Endodermal cell (in vitro differentiated cells): ENCODE measurements around the gene CCR2. TPM values are rescaled to one million over a fixed set of nuclear protein-coding genes. Genes with fewer than 3 reads are reported as not detected.

Experiments used
- DNase-seq: peaks from one replicate; pipeline ENCODE4 v3.0.0-alpha.2; 2017
- H3K27ac ChIP-seq: 2 replicates; pipeline ENCODE4 v1.5.1; 2013; ENCODE audit warnings: mild to moderate bottlenecking, low read depth, low read length, moderate library complexity
- H3K27me3 ChIP-seq: 2 replicates; pipeline ENCODE4 v1.6.1; 2013; ENCODE audit warnings: mild to moderate bottlenecking, low read length, moderate library complexity; ENCODE audit not compliant: insufficient read depth, control insufficient read depth, poor library complexity, severe bottlenecking
- H3K36me3 ChIP-seq: 2 replicates; pipeline ENCODE4 v1.7.0; 2013; ENCODE audit warnings: mild to moderate bottlenecking, low read length, moderate library complexity; ENCODE audit not compliant: control insufficient read depth, insufficient read depth
- H3K4me1 ChIP-seq: one replicate; pipeline ENCODE4 v1.7.0; 2013; ENCODE audit warnings: low read length; ENCODE audit not compliant: control insufficient read depth, insufficient read depth
- H3K4me3 ChIP-seq: 2 replicates; pipeline ENCODE4 v1.5.1; 2013; ENCODE audit warnings: mild to moderate bottlenecking, low read length, moderate library complexity
- H3K9ac ChIP-seq: 2 replicates; pipeline ENCODE4 v1.6.1; 2013; ENCODE audit warnings: mild to moderate bottlenecking, low read length, moderate library complexity; ENCODE audit not compliant: poor library complexity, severe bottlenecking; ENCODE audit errors: extremely low read depth
- H3K9me3 ChIP-seq: 2 replicates; pipeline ENCODE4 v1.6.1; 2013; ENCODE audit warnings: mild to moderate bottlenecking, low read length, moderate library complexity; ENCODE audit not compliant: control insufficient read depth
- H3K27ac Mint-ChIP-seq: 2 replicates; pipeline ENCODE4 v1.8.0; 2020; ENCODE audit warnings: mixed read lengths
- H3K27me3 Mint-ChIP-seq: 2 replicates; pipeline ENCODE4 v1.8.0; 2021; ENCODE audit warnings: mild to moderate bottlenecking, mixed read lengths; ENCODE audit not compliant: insufficient read depth
- H3K36me3 Mint-ChIP-seq: 2 replicates; pipeline ENCODE4 v1.8.0; 2020; ENCODE audit warnings: low read depth, mixed read lengths
- H3K4me1 Mint-ChIP-seq: 2 replicates; pipeline ENCODE4 v1.8.0; 2020; ENCODE audit warnings: mixed read lengths
- H3K4me3 Mint-ChIP-seq: 2 replicates; pipeline ENCODE4 v1.8.0; 2020; ENCODE audit warnings: mild to moderate bottlenecking, moderate library complexity, mixed read lengths
- H3K9me3 Mint-ChIP-seq: 2 replicates; pipeline ENCODE4 v1.8.0; 2020; ENCODE audit warnings: mild to moderate bottlenecking, mixed read lengths
- WGBS, 2 experiments: methylation state at CpG; one replicate each; pipeline versions ENCODE4 v1.1.5 to v1.1.7; 2013; ENCODE audit warnings: missing lambda C conversion rate in 2 of 2, mixed read lengths in 1 of 2; ENCODE audit not compliant: insufficient coverage in 1 of 2, insufficient read length in 1 of 2; 5-methylcytosine and 5-hydroxymethylcytosine counted together
- total RNA-seq, 2 donors: library from RNA; stranded (reverse); fragmentation: NEBNext Ultra II Directional in 1 of 2; extraction: Animal tissue kit (Norgen Biotek cat#: 25700) in 1 of 2; gene quantifications; 2 replicates in 1 of 2; 3 replicates in 1 of 2; pipeline ENCODE4 v1.2.1, GENCODE V29; 2021
- TF ChIP-seq, protein P1 (sequence below): fragments of 200-600 bp; sonication (generic); conservative IDR thresholded peaks from 2 replicates; pipeline ENCODE4 v1.5.0; 2021; ENCODE audit warnings: antibody characterized with exemption, mild to moderate bottlenecking

Gene CCR2
- total RNA-seq, 2 donors from 2014 or later, result not detected

DNA sequence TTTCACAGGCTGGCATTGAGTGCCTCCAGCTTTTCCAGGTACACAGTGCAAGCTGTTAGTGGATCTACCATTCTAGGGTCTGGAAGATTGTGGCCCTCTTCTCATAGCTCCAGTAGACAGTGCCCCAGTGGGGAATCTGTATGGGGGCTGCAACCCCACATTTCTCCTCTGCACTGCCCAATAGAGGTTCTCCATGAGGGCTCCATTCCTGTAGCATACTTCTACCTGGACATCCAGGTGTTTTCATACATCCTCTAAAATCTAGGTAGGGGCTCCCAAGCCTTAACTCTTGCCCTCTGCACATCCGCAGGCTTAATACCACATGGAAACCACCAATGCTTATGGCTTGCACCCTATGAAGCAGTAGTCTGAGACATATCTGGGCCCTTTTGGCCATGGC, 15.1 kb upstream of the CCR2 start:
- peaks cover 42% of the 10 kb centered on the region for H3K9me3 Mint-ChIP-seq
- Histone ChIP-seq H3K9me3 (peaks cover 38% of the 10 kb centered on the region), H3K9ac (no peak overlapping the region), H3K27ac (no peak overlapping the region), H3K4me1 (no peaks in the 10 kb centered on the region), H3K4me3 (no peak overlapping the region), H3K27me3 (no peaks in the 10 kb centered on the region), H3K36me3 (no peaks in the 10 kb centered on the region)
- DNase-seq, result no peak
- no peaks in the 10 kb centered on the region for H3K4me1 Mint-ChIP-seq
- WGBS, 2 experiments, result 93 to 100% methylated on average over 1 of the region's 1 CpG
- H3K27ac Mint-ChIP-seq, result no peak overlapping the region
- TF ChIP-seq, protein P1, sequence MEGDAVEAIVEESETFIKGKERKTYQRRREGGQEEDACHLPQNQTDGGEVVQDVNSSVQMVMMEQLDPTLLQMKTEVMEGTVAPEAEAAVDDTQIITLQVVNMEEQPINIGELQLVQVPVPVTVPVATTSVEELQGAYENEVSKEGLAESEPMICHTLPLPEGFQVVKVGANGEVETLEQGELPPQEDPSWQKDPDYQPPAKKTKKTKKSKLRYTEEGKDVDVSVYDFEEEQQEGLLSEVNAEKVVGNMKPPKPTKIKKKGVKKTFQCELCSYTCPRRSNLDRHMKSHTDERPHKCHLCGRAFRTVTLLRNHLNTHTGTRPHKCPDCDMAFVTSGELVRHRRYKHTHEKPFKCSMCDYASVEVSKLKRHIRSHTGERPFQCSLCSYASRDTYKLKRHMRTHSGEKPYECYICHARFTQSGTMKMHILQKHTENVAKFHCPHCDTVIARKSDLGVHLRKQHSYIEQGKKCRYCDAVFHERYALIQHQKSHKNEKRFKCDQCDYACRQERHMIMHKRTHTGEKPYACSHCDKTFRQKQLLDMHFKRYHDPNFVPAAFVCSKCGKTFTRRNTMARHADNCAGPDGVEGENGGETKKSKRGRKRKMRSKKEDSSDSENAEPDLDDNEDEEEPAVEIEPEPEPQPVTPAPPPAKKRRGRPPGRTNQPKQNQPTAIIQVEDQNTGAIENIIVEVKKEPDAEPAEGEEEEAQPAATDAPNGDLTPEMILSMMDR, result no peak
- peaks cover 2% of the 10 kb centered on the region for H3K27me3 Mint-ChIP-seq
- no peaks in the 10 kb centered on the region for H3K36me3 Mint-ChIP-seq
- H3K4me3 Mint-ChIP-seq, result no peak overlapping the region

GRCh38 chr3:46344476-46344875, 9.4 kb upstream of the CCR2 start:
- Histone ChIP-seq H3K4me3 (no peak overlapping the region), H3K9ac (no peak overlapping the region), H3K27me3 (peaks cover 6% of the 10 kb centered on the region), H3K27ac (no peak overlapping the region), H3K4me1 (no peaks in the 10 kb centered on the region), H3K9me3 (peaks cover 36% of the 10 kb centered on the region), H3K36me3 (no peaks in the 10 kb centered on the region)
- Mint-ChIP-seq H3K27ac (no peak overlapping the region), H3K4me1 (no peaks in the 10 kb centered on the region), H3K27me3 (peaks cover 8% of the 10 kb centered on the region), H3K9me3 (peaks cover 34% of the 10 kb centered on the region), H3K4me3 (no peak overlapping the region), H3K36me3 (no peaks in the 10 kb centered on the region)
- WGBS, 2 experiments, result 87 to 90% methylated on average over 2 to 4 of the region's 4 CpGs
- no peak for DNase-seq
- TF ChIP-seq, protein P1, result no peak

DNA sequence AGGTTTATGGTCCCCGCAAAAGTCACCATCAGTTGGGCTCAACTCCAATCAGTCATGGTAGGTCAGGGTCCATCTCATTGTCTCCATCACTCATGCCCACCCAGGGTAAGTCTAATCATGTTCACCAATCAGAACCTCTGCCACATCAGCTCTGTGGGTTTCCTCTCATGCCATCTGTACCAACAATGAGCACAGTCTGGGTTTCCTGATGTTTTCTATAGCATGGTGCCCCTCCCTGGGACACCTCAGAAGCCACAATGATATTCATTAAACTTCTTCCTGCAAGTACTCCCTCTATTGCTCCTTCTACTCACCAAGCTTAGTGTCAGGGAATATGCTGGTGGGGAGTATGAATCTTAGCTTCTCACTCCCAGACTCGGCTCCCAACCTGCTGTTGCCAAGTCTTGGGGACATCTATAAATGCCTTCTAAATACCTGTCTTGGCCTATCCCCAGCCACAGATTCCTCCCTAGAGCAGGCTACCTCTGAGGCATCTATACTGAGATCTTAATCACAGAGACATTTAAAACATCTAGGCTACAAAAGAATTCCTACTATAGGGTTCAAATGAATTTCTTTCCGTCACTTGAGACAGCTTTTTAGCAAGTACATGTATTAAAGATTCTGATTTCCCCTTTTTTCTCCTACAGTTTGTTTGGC, 5.0 kb upstream of the CCR2 start:
- Histone ChIP-seq H3K27ac (no peak overlapping the region), H3K4me1 (no peaks in the 10 kb centered on the region), H3K9ac (no peak overlapping the region), H3K36me3 (no peaks in the 10 kb centered on the region), H3K27me3 (peaks cover 50% of the 10 kb centered on the region), H3K9me3 (peaks cover 27% of the 10 kb centered on the region), H3K4me3 (no peak overlapping the region)
- no peaks in the 10 kb centered on the region for H3K4me1 Mint-ChIP-seq
- TF ChIP-seq, protein P1, result no peak
- no peak overlapping the region for H3K4me3 Mint-ChIP-seq
- 86 to 92% methylated on average over 2 to 3 of the region's 3 CpGs for WGBS, 2 experiments
- peaks cover 50% of the 10 kb centered on the region for H3K27me3 Mint-ChIP-seq
- H3K27ac Mint-ChIP-seq, result no peak overlapping the region
- H3K9me3 Mint-ChIP-seq, result peaks cover 24% of the 10 kb centered on the region
- no peak for DNase-seq
- H3K36me3 Mint-ChIP-seq, result no peaks in the 10 kb centered on the region
